Brain pericyte (primary cell): Measurements from ENCODE around the gene FRMD4B.

ENCODE experiments used
- DNase-seq: peaks from one replicate; pipeline ENCODE4 v3.0.0-alpha.2; 2012; ENCODE audit warnings: low read depth, low spot score

Gene FRMD4B

DNA sequence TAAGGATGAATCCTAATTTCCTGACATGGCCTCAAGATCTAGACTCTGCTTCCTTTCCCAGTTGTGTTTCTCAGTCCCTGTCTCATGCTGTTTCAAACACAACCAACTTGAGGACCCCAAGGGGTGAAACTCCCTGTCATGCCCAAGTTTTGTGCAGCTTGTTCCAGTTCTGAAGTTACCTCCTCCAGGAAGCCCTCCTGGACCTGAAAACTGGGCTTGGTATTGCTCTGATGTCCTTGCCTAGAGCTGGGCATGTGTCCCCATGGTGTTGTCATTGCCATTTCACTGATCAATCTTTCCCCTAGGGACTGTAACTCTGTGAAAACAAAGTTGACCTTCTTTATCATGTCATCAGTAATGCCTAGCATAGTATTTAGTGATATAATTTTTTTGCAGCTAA lies 257.4 kb downstream of the FRMD4B start:
- no peak for DNase-seq

DNA sequence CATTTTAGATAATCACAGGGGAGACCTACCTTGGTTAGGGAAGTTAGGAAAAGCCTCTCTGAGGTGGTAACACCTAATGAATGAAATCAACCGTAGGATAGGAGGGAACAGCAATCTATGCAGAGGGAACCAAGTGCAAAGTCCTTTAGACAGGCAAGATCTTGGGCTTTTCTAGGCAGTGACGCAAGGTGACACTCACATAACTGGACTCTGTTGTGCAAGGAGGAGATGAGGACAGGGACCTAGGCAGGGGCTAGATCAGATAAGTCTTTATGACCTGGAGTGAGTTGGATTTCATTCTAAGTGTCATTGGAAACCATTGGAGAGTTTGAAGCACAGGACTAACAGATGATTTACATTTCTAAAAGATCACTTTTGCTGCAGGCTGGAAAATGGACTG lies 258.9 kb downstream of the FRMD4B start:
- DNase-seq = no peak

DNA sequence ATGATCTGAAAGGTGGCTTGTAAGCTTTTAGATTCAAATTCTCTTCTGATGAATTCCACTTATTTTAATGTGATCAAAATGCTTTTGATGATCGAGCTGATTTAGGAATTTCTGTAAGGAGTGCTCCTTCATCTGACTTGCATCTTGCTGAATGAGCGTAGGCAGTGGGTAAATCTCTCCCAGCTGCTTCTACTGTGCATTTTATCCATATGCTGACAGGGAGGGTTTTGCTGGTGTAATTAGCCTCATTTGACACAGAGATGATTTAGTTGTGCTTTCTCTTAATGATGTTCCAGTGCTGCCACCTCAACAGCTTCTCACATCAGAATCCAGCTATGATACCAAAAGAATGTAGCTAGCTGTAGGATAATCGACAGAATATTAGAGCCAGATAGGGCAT lies 259.7 kb downstream of the FRMD4B start:
- no peak for DNase-seq

DNA sequence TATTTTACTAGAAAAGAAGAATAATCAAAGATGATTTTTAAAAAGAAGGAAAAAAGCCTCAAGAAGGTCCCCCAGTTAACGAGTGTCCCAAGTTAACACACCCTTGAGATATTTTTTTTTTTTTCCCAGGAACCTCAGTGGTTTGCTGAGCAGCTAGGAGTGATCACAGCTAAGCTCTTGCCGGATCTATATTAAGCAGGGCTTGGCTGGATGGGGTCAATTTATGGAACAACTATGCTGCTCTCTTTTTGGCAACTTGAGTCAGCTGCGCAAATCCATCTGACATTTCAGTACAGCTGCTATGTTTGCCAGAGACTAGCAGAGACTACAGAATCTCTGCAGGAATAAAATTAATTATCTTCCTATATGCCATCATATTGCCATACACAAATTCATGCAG lies 263.5 kb downstream of the FRMD4B start, which contains the start of gene LMOD3:
LMOD3 (minus strand) TSS at position 193 of the 400 bp plus-strand sequence. CDS start 209 bp downstream, outside the sequence.
- no peak for DNase-seq

DNA sequence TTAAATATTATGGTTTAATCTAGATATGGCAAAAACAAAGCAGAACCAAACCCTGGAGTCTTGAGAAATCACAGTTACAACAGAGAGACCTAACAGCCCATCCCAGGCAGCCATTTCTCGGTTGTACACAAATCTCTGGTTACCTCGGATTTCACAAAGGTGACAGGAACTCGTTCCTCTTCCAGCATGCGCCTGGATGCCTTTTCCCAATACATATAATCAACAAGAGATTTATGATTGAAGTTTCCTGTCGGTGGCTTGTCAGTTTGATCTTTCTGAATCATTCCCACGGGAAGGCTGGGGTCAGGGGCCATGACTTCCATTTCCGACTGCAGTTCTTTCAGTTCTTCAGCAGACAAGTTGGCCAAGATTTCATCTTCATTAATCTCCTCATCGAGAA lies 263.9 kb downstream of the FRMD4B start:
- DNase-seq = no peak

DNA sequence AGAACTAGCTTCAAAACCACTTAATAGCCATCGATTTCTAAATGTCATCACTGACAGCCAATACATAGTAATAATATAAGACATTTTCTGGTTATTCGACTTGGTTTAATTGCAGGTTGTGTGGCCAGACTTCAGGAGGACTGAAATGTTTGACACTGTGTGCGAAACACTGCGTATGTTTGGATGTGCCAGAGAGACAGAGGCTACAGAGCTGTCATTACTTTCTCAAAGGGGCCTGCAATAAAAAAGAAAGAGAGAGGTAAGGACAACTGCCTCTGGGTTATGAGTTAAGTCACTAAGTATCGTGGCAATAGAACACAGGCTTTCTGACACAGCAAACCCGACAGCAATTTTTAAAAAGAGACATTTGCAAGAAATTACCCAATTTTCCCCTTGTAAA lies 264.4 kb downstream of the FRMD4B start:
- no peak for DNase-seq

- peak; percentile 37 for DNase-seq
These were observed 264.9 kb downstream of the FRMD4B start for GRCh38 chr3:69120879-69121464.
